Erythroblast (primary cell): ENCODE measurements around the gene PEMT.
"Not testable (repeated sequence)": the region's sequence is repeated elsewhere in the genome, so short reads cannot be mapped to it uniquely, and the experiment has no call there.

ENCODE experiments used
- DNase-seq, 2 experiments: peaks; one replicate each; lab custom pipeline; 2025; lab: John Stamatoyannopoulos, UW
- GATA1 ChIP-seq: IDR thresholded peaks from 2 replicates; pipeline ENCODE4 v1.6.1; 2011; ENCODE audit warnings: low read depth, mild to moderate bottlenecking, control low read depth, low read length, moderate library complexity
- POLR2A ChIP-seq: IDR thresholded peaks from 2 replicates; pipeline ENCODE4 v1.6.1; 2011; ENCODE audit warnings: mild to moderate bottlenecking, low read length

Gene PEMT

GRCh38 chr17:17494870-17495535 is 96.5 kb downstream of the PEMT start:
- no peak for TF ChIP-seq GATA1
- no peak for TF ChIP-seq POLR2A

GRCh38 chr17:17494499-17494869 is 97.0 kb downstream of the PEMT start:
- DNase-seq: peak; percentile 45 to 56
- no peak for TF ChIP-seq GATA1
- no peak for TF ChIP-seq POLR2A

More at GRCh38 chr17:17494870-17495535, 96.5 kb downstream of the PEMT start:
- peak; percentile 68 to 74 for DNase-seq

- no peak for DNase-seq
- TF ChIP-seq GATA1 (no peak), POLR2A (no peak)
Observed at GRCh38 chr17:17493986-17494466, 97.5 kb downstream of the PEMT start.

GRCh38 chr17:17493249-17493985 is 98.1 kb downstream of the PEMT start:
- no peak for TF ChIP-seq POLR2A
- peak; percentile 30 to 31 for DNase-seq

GRCh38 chr17:17492571-17492970 is 98.9 kb downstream of the PEMT start:
- no peak for DNase-seq
- no peak for TF ChIP-seq POLR2A
- TF ChIP-seq GATA1: no peak

GRCh38 chr17:17492085-17492484 is 99.4 kb downstream of the PEMT start:
- TF ChIP-seq GATA1: no peak
- no peak for TF ChIP-seq POLR2A
- DNase-seq: no peak

GRCh38 chr17:17491546-17491988 is 99.9 kb downstream of the PEMT start:
- TF ChIP-seq POLR2A: no peak
- no peak for TF ChIP-seq GATA1
- no peak for DNase-seq

GRCh38 chr17:17491031-17491471 is 100.5 kb downstream of the PEMT start:
- no peak for TF ChIP-seq POLR2A
- no peak for TF ChIP-seq GATA1
- no peak for DNase-seq

GRCh38 chr17:17487998-17488397 is 103.5 kb downstream of the PEMT start:
- DNase-seq: no peak
- TF ChIP-seq GATA1: no peak
- no peak for TF ChIP-seq POLR2A

- DNase-seq: not testable (repeated sequence)
Observed at GRCh38 chr17:17486416-17486815, 105.1 kb downstream of the PEMT start.

- TF ChIP-seq POLR2A: no peak
- TF ChIP-seq GATA1: no peak
- DNase-seq: no peak
Observed at GRCh38 chr17:17485420-17485819, 106.1 kb downstream of the PEMT start.

- DNase-seq: peak in 1 of 2 experiments; percentile 40
- TF ChIP-seq GATA1 (no peak), POLR2A (no peak)
Observed at GRCh38 chr17:17484451-17484899, 107.0 kb downstream of the PEMT start.

- DNase-seq: no peak
- no peak for TF ChIP-seq GATA1
- no peak for TF ChIP-seq POLR2A
Observed at GRCh38 chr17:17481860-17482259, 109.6 kb downstream of the PEMT start.

- no peak for DNase-seq
- TF ChIP-seq GATA1 (no peak), POLR2A (no peak)
Observed at GRCh38 chr17:17480593-17481148, 110.8 kb downstream of the PEMT start.
